Activated T-cell treated with anti-CD3 and anti-CD28 coated beads, Interleukin-2, amount 50 U/mL, for 1 hour (primary cell): ENCODE results near the gene MPG.

ENCODE experiments used
- DNase-seq: peaks from one replicate; pipeline ENCODE4 v3.0.0-alpha.2; 2020

Gene MPG

GRCh38 chr16:67884-68789 is 9.9 kb upstream of the MPG start:
- DNase-seq, result no peak

DNA sequence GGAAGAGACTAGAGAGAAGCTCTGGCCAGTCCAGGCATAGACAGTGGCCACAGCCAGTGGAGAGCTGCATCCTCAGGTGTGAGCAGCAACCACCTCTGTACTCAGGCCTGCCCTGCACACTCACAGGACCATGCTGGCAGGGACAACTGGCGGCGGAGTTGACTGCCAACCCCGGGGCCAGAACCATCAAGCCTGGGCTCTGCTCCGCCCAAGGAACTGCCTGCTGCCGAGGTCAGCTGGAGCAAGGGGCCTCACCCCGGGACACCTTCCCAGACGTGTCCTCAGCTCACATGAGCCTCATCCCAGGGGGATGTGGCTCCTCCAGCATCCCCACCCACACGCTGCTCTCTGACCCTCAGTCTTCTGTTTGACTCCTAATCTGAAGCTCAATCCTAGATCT is 8.8 kb upstream of the MPG start:
- DNase-seq, result no peak

DNA sequence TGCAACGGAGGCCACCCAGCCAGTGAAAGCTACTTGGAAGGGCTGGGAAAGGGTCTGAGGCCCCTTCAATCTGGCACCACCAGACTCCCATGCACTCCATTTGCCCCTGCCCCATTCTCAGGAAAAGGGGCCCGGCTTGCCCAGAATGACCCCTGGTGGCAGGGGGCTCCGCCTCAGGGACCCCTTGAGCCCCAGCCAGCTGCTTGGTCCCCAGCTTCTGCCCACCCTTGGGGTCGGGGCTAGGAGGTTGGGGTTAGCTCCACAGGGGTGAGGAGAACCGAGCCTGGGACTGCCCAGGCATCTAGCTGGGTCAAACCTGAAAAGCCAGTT is 6.8 kb upstream of the MPG start:
- no peak for DNase-seq

GRCh38 chr16:71540-72401 is 6.3 kb upstream of the MPG start:
- no peak for DNase-seq

- DNase-seq, result no peak
These were observed 5.2 kb upstream of the MPG start, which contains the start of gene RHBDF1 for GRCh38 chr16:72561-73548. Gene RHBDF1 (minus strand): TSS chr16:72631. CDS start chr16:65015, 7,616 bp downstream.

DNA sequence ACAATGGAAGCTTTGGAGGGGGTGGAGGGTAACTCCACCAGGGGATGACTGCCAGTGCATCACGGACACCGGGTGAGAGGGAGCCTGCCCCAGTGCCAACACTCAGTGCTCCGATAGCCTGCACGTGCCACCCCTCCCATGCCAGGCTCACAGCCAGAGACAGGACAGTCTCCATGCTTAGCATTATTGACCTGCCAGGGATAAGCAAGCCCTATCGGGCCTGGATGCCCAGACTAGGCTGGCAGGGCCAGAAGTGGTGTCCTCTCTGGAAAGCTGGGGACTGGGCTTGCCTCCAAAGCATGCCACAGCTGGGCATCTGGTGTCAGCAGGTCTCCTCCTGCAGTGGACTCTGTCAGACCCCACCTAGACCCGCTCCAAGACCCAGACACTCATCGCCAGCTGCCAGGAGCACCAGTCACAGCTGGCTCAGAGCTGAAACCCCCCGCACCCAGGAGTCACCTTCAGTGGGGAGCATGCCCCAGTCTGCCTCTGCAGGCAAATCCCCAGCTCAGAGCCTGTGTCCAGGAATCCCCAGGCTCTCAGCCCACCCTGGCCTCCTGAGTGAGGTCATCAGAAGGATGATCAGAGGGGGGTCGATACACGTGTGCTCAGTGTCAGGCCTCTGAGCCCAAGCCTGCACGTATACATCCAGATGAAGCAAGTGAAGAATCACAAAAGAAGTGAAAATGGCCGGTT is 3.8 kb upstream of the MPG start:
- no peak for DNase-seq

GRCh38 chr16:74747-75334 is 3.2 kb upstream of the MPG start:
- no peak for DNase-seq

GRCh38 chr16:75580-76501 is 2.2 kb upstream of the MPG start:
- no peak for DNase-seq

- DNase-seq, result no peak
These were observed 1.3 kb upstream of the MPG start for GRCh38 chr16:76535-77272.

DNA sequence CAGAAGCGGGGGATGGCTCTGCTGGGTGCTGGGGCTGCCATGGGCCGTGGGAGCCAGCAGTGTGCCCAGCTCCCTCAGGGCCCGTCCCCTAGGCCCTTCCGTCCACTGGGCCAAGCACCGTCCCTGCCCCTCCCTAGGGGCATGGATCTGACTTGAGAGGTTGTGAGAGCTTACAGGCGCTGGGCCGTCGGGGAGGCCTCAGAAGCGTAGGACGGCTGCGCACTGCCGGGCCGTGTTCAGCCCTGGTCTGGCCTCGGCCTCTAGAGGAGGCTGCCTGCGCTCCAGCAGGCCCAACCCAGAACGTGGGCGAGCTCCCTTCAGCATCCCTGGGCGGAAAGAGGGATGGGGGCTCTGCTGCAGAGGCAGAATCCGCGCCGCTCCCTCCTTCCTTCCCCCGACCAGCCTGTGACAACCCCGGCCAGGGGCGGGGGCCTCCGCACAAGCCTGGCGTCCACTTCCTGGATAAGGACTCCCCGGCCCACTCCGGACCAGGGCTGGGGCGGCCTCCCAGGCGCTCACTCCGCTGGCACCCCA is 685 bp upstream of the MPG start:
- DNase-seq, result peak; percentile 35

- DNase-seq, result no peak
These were observed 572 bp downstream of the MPG start for GRCh38 chr16:78444-79150.

DNA sequence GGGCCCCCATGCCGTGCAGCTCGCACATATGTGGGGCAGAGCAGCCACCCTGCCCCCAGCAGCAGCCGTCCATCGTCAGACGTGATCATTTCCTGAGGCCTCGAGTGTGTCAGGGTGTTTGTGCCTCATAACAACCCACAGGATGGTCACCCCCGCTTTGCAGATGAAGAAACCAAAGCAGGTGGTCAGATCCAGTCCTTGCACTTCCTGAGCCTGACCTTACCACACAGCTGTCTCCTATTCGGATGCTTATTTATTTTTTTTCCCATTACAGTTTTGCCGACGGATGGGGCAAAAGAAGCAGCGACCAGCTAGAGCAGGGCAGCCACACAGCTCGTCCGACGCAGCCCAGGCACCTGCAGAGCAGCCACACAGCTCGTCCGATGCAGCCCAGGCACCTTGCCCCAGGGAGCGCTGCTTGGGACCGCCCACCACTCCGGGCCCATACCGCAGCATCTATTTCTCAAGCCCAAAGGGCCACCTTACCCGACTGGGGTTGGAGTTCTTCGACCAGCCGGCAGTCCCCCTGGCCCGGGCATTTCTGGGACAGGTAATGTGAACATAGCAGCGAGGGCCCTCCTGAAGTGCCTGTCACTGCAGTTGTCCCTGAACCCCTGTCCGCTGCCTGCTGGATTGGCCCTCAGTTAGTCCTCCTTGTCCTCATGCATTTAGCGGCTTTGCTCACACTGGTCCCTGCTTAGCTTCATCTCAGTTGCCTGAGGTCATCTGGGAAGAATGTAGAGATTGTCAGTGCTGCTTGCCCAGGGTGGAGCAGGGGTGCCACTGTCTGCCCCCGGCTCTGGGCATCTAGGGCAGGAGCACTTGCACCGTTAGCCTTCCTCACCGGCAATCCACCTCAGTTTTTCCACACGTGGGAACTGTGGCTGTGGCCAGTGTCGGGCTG is 1.4 kb downstream of the MPG start:
- no peak for DNase-seq

DNA sequence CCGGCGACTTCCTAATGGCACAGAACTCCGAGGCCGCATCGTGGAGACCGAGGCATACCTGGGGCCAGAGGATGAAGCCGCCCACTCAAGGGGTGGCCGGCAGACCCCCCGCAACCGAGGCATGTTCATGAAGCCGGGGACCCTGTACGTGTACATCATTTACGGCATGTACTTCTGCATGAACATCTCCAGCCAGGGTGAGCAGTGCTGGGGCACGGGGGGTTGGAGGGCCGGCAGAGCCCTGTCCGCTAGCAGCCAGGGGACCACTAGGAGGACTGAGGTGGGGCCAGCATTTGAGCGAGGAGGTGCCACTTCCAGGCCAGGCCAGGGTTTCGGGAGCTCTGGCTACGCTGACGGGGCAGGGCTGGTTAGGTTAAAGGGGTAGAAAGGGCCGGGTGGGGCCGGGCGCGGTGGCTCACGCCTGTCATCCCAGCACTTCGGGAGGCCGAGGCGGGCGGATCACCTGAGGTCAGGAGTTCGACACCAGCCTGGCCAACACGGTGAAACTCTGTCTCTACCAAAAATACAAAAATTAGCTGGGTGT is 5.1 kb downstream of the MPG start:
- DNase-seq, result no peak

- no peak for DNase-seq
These were observed 6.0 kb downstream of the MPG start for GRCh38 chr16:83781-84615.

GRCh38 chr16:84718-85406 is 6.8 kb downstream of the MPG start:
- DNase-seq, result peak; percentile 39

DNA sequence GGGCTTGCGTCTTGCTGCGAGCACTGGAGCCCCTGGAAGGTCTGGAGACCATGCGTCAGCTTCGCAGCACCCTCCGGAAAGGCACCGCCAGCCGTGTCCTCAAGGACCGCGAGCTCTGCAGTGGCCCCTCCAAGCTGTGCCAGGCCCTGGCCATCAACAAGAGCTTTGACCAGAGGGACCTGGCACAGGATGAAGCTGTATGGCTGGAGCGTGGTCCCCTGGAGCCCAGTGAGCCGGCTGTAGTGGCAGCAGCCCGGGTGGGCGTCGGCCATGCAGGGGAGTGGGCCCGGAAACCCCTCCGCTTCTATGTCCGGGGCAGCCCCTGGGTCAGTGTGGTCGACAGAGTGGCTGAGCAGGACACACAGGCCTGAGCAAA is 7.4 kb downstream of the MPG start:
- no peak for DNase-seq
